Epidermal melanocyte (primary cell): Measurements from ENCODE around the gene PAK1.

Source experiments
- DNase-seq: peaks from one replicate; pipeline ENCODE4 v3.0.0; 2011; ENCODE audit warnings: low spot score; ENCODE audit not compliant: insufficient read length

PAK1 gene

GRCh38 chr11:77374611-77375031 is 99.3 kb downstream of the PAK1 start:
- no peak for DNase-seq

GRCh38 chr11:77374108-77374507 is 99.8 kb downstream of the PAK1 start:
- no peak for DNase-seq

- DNase-seq = no peak
Observed at GRCh38 chr11:77372726-77373125, 101.2 kb downstream of the PAK1 start.

- no peak for DNase-seq
Observed at GRCh38 chr11:77371646-77372045, 102.2 kb downstream of the PAK1 start.

GRCh38 chr11:77370217-77370616 is 103.7 kb downstream of the PAK1 start:
- DNase-seq = no peak

GRCh38 chr11:77361184-77361583 is 112.7 kb downstream of the PAK1 start:
- no peak for DNase-seq

- no peak for DNase-seq
Observed at GRCh38 chr11:77359481-77359880, 114.4 kb downstream of the PAK1 start.

GRCh38 chr11:77353131-77353530 is 120.8 kb downstream of the PAK1 start:
- DNase-seq = no peak

- DNase-seq = no peak
Observed at GRCh38 chr11:77351281-77351886, 122.5 kb downstream of the PAK1 start.

GRCh38 chr11:77347948-77348347 is 125.9 kb downstream of the PAK1 start:
- no peak for DNase-seq

GRCh38 chr11:77346906-77347603 is 126.8 kb downstream of the PAK1 start:
- DNase-seq = no peak

GRCh38 chr11:77345621-77346020 is 128.3 kb downstream of the PAK1 start:
- no peak for DNase-seq

GRCh38 chr11:77340501-77340900 is 133.4 kb downstream of the PAK1 start:
- DNase-seq = no peak

GRCh38 chr11:77332259-77332658 is 141.6 kb downstream of the PAK1 start:
- DNase-seq = no peak

- no peak for DNase-seq
Observed at GRCh38 chr11:77325159-77325558, 148.7 kb downstream of the PAK1 start.

- no peak for DNase-seq
Observed at GRCh38 chr11:77324508-77324907, 149.4 kb downstream of the PAK1 start.

- DNase-seq = no peak
Observed at GRCh38 chr11:77322926-77323590, 150.8 kb downstream of the PAK1 start.

GRCh38 chr11:77322506-77322905 is 151.4 kb downstream of the PAK1 start:
- no peak for DNase-seq

- no peak for DNase-seq
Observed at GRCh38 chr11:77320351-77320750, 153.5 kb downstream of the PAK1 start.

GRCh38 chr11:77318600-77318999 is 155.3 kb downstream of the PAK1 start:
- no peak for DNase-seq

GRCh38 chr11:77316733-77317342 is 157.1 kb downstream of the PAK1 start:
- no peak for DNase-seq

- DNase-seq = no peak
Observed at GRCh38 chr11:77312107-77312506, 161.8 kb downstream of the PAK1 start.
